ENCODE data around the gene DRAM1. TPM values are rescaled to one million over a fixed set of nuclear protein-coding genes. Genes with fewer than 3 reads are reported as not detected.
A peak's percentile ranks its signal among the peaks of the same experiment; 100 is the strongest.
"Not testable (repeated sequence)": the region's sequence is repeated elsewhere in the genome, so short reads cannot be mapped to it uniquely, and the experiment has no call there.

DRAM1 gene
- total and polyA plus RNA-seq, 5 donors from 2014 or later, result 2.6 to 4.7 (median 3.5) TPM

- H3K4me3 ChIP-seq (ENCODE audit: low read depth, low read length), result no peak overlapping the region
- H3K36me3 ChIP-seq (ENCODE audit: control insufficient read depth, insufficient read depth, low read length), result no peaks in the 10 kb centered on the region
- Mint-ChIP-seq H3K4me3 (no peak overlapping the region), H3K9me3 (peaks cover 0 to 7% (median 0%) of the 10 kb centered on the region in 7 donors), H3K36me3 (no peaks in the 10 kb centered on the region), H3K4me1 (peaks cover 0 to 3% (median 0%) of the 10 kb centered on the region in 4 donors), H3K27ac (no peak overlapping the region), H3K27me3 (no peaks in the 10 kb centered on the region)
- no peaks in the 10 kb centered on the region for H3K27me3 ChIP-seq (ENCODE audit: control insufficient read depth, insufficient read depth, low read length)
- no peaks in the 10 kb centered on the region for H3K4me1 ChIP-seq (ENCODE audit: control insufficient read depth, insufficient read depth, low read length, poor library complexity, severe bottlenecking)
- no peaks in the 10 kb centered on the region for H3K9me3 ChIP-seq (ENCODE audit: control insufficient read depth in 2 of 2, low read length in 2 of 2)
- DNase-seq, result no peak
- H3K27ac ChIP-seq (ENCODE audit: insufficient read depth, low read length, poor library complexity, severe bottlenecking), result no peak overlapping the region
- ATAC-seq (ENCODE audit: low read depth in 2 of 2), result no peak
These were observed 15.1 kb upstream of the DRAM1 start for GRCh38 chr12:101862245-101862644.

GRCh38 chr12:101863981-101864380 is 13.4 kb upstream of the DRAM1 start:
- H3K4me1 Mint-ChIP-seq, result peaks cover 0 to 3% (median 0%) of the 10 kb centered on the region in 4 donors
- ATAC-seq (ENCODE audit: low read depth in 2 of 2), result no peak

GRCh38 chr12:101866615-101867373 is 10.6 kb upstream of the DRAM1 start:
- H3K4me1 Mint-ChIP-seq, result peaks cover 0 to 3% (median 0%) of the 10 kb centered on the region in 4 donors
- no peaks in the 10 kb centered on the region for H3K27me3 ChIP-seq (ENCODE audit: control insufficient read depth, insufficient read depth, low read length)
- H3K4me3 ChIP-seq (ENCODE audit: low read depth, low read length), result no peak overlapping the region
- no peaks in the 10 kb centered on the region for H3K36me3 Mint-ChIP-seq
- ATAC-seq (ENCODE audit: low read depth in 2 of 2), result no peak
- H3K9me3 Mint-ChIP-seq, result peaks cover 0 to 7% (median 0%) of the 10 kb centered on the region in 7 donors
- no peak overlapping the region for H3K27ac ChIP-seq (ENCODE audit: insufficient read depth, low read length, poor library complexity, severe bottlenecking)
- no peaks in the 10 kb centered on the region for H3K4me1 ChIP-seq (ENCODE audit: control insufficient read depth, insufficient read depth, low read length, poor library complexity, severe bottlenecking)
- H3K36me3 ChIP-seq (ENCODE audit: control insufficient read depth, insufficient read depth, low read length), result no peaks in the 10 kb centered on the region
- no peak overlapping the region for H3K27ac Mint-ChIP-seq
- H3K27me3 Mint-ChIP-seq, result no peaks in the 10 kb centered on the region
- no peak overlapping the region for H3K4me3 Mint-ChIP-seq
- no peak for DNase-seq
- no peaks in the 10 kb centered on the region for H3K9me3 ChIP-seq (ENCODE audit: control insufficient read depth in 2 of 2, low read length in 2 of 2)

More at GRCh38 chr12:101863981-101864380, 13.4 kb upstream of the DRAM1 start:
- H3K9me3 ChIP-seq (ENCODE audit: control insufficient read depth in 2 of 2, low read length in 2 of 2), result no peaks in the 10 kb centered on the region
- no peaks in the 10 kb centered on the region for H3K27me3 ChIP-seq (ENCODE audit: control insufficient read depth, insufficient read depth, low read length)
- H3K36me3 Mint-ChIP-seq, result no peaks in the 10 kb centered on the region
- no peak overlapping the region for H3K4me3 ChIP-seq (ENCODE audit: low read depth, low read length)
- no peak for DNase-seq
- no peak overlapping the region for H3K27ac ChIP-seq (ENCODE audit: insufficient read depth, low read length, poor library complexity, severe bottlenecking)
- H3K27me3 Mint-ChIP-seq, result no peaks in the 10 kb centered on the region
- H3K4me1 ChIP-seq (ENCODE audit: control insufficient read depth, insufficient read depth, low read length, poor library complexity, severe bottlenecking), result no peaks in the 10 kb centered on the region
- no peak overlapping the region for H3K4me3 Mint-ChIP-seq
- no peak overlapping the region for H3K27ac Mint-ChIP-seq
- peaks cover 0 to 7% (median 0%) of the 10 kb centered on the region in 7 donors for H3K9me3 Mint-ChIP-seq
- H3K36me3 ChIP-seq (ENCODE audit: control insufficient read depth, insufficient read depth, low read length), result no peaks in the 10 kb centered on the region

DNA sequence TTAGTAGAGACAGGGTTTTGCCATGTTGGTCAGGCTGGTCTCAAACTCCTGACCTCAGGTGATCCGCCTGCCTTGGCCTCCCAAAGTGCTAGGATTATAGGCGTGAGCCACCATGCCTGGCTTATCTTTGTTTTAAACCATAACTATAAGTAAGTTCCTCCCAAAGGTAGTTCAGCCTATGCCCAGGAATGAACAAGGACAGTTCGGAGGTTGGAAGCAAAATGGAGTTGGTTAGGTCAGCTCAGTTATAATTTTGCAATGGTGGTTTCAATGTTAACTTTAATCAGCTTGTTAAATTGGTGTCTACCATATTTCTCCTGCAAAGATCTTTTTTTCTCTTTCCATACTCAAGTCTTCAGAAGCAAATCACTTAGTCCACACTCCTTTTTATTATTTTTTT is 9.8 kb upstream of the DRAM1 start:
- H3K9me3 ChIP-seq (ENCODE audit: control insufficient read depth in 2 of 2, low read length in 2 of 2); H3K4me3 Mint-ChIP-seq; H3K27me3 Mint-ChIP-seq; H3K27me3 ChIP-seq (ENCODE audit: control insufficient read depth, insufficient read depth, low read length); DNase-seq; ATAC-seq (ENCODE audit: low read depth in 2 of 2); H3K9me3 Mint-ChIP-seq; H3K36me3 Mint-ChIP-seq; H3K27ac ChIP-seq (ENCODE audit: insufficient read depth, low read length, poor library complexity, severe bottlenecking); H3K36me3 ChIP-seq (ENCODE audit: control insufficient read depth, insufficient read depth, low read length); H3K27ac Mint-ChIP-seq; H3K4me1 ChIP-seq (ENCODE audit: control insufficient read depth, insufficient read depth, low read length, poor library complexity, severe bottlenecking); H3K4me3 ChIP-seq (ENCODE audit: low read depth, low read length); H3K4me1 Mint-ChIP-seq: not testable (repeated sequence)

DNA sequence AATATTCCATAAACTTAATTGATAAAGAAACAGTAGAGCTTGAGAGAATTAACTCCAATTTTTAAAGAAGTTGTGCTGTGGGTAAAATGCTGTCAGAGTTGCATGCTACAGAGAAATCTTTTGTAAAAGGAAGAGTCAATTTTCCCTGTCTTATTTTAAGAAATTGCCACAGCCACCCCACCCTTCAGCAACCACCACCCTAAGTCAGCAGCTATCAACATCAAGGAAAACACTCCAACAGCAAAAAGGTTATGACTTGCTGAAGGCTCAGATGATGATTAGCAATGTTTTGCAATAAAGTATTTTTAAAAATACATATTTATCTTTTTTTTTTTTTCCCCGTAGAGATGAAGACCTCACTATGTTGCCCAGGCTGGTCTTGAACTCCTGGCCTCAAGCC is 6.5 kb upstream of the DRAM1 start:
- Mint-ChIP-seq H3K4me1 (peaks cover 0 to 1% (median 0%) of the 10 kb centered on the region in 4 donors), H3K4me3 (no peak overlapping the region), H3K27ac (no peak overlapping the region), H3K9me3 (peaks cover 0 to 2% (median 0%) of the 10 kb centered on the region in 7 donors), H3K27me3 (no peaks in the 10 kb centered on the region), H3K36me3 (no peaks in the 10 kb centered on the region)
- Histone ChIP-seq H3K27me3 (ENCODE audit: control insufficient read depth, insufficient read depth, low read length) (no peaks in the 10 kb centered on the region), H3K27ac (ENCODE audit: insufficient read depth, low read length, poor library complexity, severe bottlenecking) (no peak overlapping the region), H3K4me3 (ENCODE audit: low read depth, low read length) (no peak overlapping the region), H3K36me3 (ENCODE audit: control insufficient read depth, insufficient read depth, low read length) (no peaks in the 10 kb centered on the region), H3K9me3 (ENCODE audit: control insufficient read depth in 2 of 2, low read length in 2 of 2) (no peaks in the 10 kb centered on the region), H3K4me1 (ENCODE audit: control insufficient read depth, insufficient read depth, low read length, poor library complexity, severe bottlenecking) (no peaks in the 10 kb centered on the region)
- DNase-seq (no peak), ATAC-seq (ENCODE audit: low read depth in 2 of 2) (no peak)

DNA sequence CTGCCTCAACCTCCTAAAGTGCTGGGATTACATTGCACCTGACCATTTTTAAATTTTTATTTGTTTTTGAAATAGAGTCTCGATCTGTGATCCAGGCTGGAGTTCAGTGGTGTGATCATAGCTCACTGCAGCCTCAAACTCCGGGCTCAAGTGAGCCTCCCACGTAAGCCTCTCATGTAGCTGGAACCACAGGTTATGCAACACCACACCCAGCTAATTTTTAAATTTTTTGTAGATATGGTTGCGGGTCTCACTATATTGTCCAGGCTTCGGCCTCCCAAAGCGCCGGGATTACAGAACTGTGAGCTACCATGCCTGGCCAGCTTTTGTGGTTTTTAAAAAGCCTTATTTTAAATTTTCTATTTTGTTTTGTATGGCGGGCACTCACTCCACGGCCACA is 2.2 kb upstream of the DRAM1 start:
- Histone ChIP-seq H3K4me3 (ENCODE audit: low read depth, low read length) (no peak overlapping the region), H3K27ac (ENCODE audit: insufficient read depth, low read length, poor library complexity, severe bottlenecking) (no peak overlapping the region), H3K27me3 (ENCODE audit: control insufficient read depth, insufficient read depth, low read length) (no peaks in the 10 kb centered on the region), H3K4me1 (ENCODE audit: control insufficient read depth, insufficient read depth, low read length, poor library complexity, severe bottlenecking) (peaks cover 7% of the 10 kb centered on the region), H3K36me3 (ENCODE audit: control insufficient read depth, insufficient read depth, low read length) (no peaks in the 10 kb centered on the region), H3K9me3 (ENCODE audit: control insufficient read depth in 2 of 2, low read length in 2 of 2) (no peaks in the 10 kb centered on the region)
- ATAC-seq (ENCODE audit: low read depth in 2 of 2) (no peak), DNase-seq (no peak)
- Mint-ChIP-seq H3K4me1 (peaks cover 6 to 15% (median 8%) of the 10 kb centered on the region in 4 donors), H3K36me3 (peaks cover 5% of the 10 kb centered on the region), H3K27ac (peak overlapping the region in 2 of 3 donors; percentile 9 to 58), H3K9me3 (no peaks in the 10 kb centered on the region), H3K27me3 (no peaks in the 10 kb centered on the region), H3K4me3 (peak overlapping the region; percentile 0 to 73 (median 34))

- peaks cover 5% of the 10 kb centered on the region for H3K36me3 Mint-ChIP-seq
- ATAC-seq (ENCODE audit: low read depth in 2 of 2) (no peak), DNase-seq (no peak)
- peak overlapping the region; percentile 87 to 96 (median 88) for H3K4me3 Mint-ChIP-seq
- H3K36me3 ChIP-seq (ENCODE audit: control insufficient read depth, insufficient read depth, low read length), result no peaks in the 10 kb centered on the region
- H3K27me3 ChIP-seq (ENCODE audit: control insufficient read depth, insufficient read depth, low read length), result no peaks in the 10 kb centered on the region
- H3K27ac ChIP-seq (ENCODE audit: insufficient read depth, low read length, poor library complexity, severe bottlenecking), result no peak overlapping the region
- peak overlapping the region; percentile 38 to 82 (median 78) for H3K27ac Mint-ChIP-seq
- peaks cover 7 to 15% (median 8%) of the 10 kb centered on the region in 4 donors for H3K4me1 Mint-ChIP-seq
- no peaks in the 10 kb centered on the region for H3K9me3 ChIP-seq (ENCODE audit: control insufficient read depth in 2 of 2, low read length in 2 of 2)
- peaks cover 7% of the 10 kb centered on the region for H3K4me1 ChIP-seq (ENCODE audit: control insufficient read depth, insufficient read depth, low read length, poor library complexity, severe bottlenecking)
- no peaks in the 10 kb centered on the region for H3K27me3 Mint-ChIP-seq
- peak overlapping the region; percentile 13 for H3K4me3 ChIP-seq (ENCODE audit: low read depth, low read length)
- no peaks in the 10 kb centered on the region for H3K9me3 Mint-ChIP-seq
These were observed 989 bp upstream of the DRAM1 start for GRCh38 chr12:101876322-101876860.

Measured in CD4-positive, CD25-positive, alpha-beta regulatory T cell (primary cell).